IMR-90 (cell line): Measurements from ENCODE around the gene USP54. TPM values are rescaled to one million over a fixed set of nuclear protein-coding genes. Genes with fewer than 3 reads are reported as not detected.

Source experiments
- ATAC-seq: fragments of 200-7000 bp; cut with Tn5 transposase; 2 replicates; pipeline ENCODE4 v1.9.1; 2020; ENCODE audit warnings: low read depth, mild to moderate bottlenecking, moderate library complexity
- BruUV-seq: library from RNA; stranded (reverse); fragments of 400-500 nt; replicated peaks from 2 replicates; lab custom pipeline; 2021; lab: Mats Ljungman, UMichigan
- CTCF ChIA-PET: fragments of 300-600 bp; formaldehyde crosslinking; extraction: SDS; loops from one replicate; lab custom pipeline; 2021; ENCODE audit warnings: antibody characterized with exemption; lab: Yijun Ruan, JAX
- POLR2A ChIA-PET: fragments of 300-600 bp; sonication (Branson Sonifier 250); formaldehyde crosslinking; loops from one replicate; lab custom pipeline; 2022; ENCODE audit warnings: antibody characterized with exemption; ENCODE audit not compliant: unreplicated experiment; lab: Charles Lee
- DNase-seq: peaks from one replicate; pipeline ENCODE4 v3.0.0; 2013
- H2AFZ ChIP-seq: replicated peaks from 2 replicates; pipeline ENCODE3; 2013; ENCODE audit warnings: low read length, mild to moderate bottlenecking; ENCODE audit not compliant: poor library complexity
- H2AK5ac ChIP-seq: 2 replicates; pipeline ENCODE4 v1.6.1; 2013; ENCODE audit warnings: low read depth, low read length, inconsistent platforms
- H2AK9ac ChIP-seq: replicated peaks from 2 replicates; pipeline ENCODE3; 2013; ENCODE audit warnings: mild to moderate bottlenecking, low read depth, low read length, moderate library complexity; ENCODE audit not compliant: poor library complexity
- H2BK120ac ChIP-seq: 2 replicates; pipeline ENCODE4 v1.6.1; 2013; ENCODE audit warnings: low read depth, low read length, inconsistent platforms
- H2BK15ac ChIP-seq: 3 replicates; pipeline ENCODE4 v1.6.1; 2013; ENCODE audit warnings: low read depth, low read length, inconsistent platforms
- H2BK20ac ChIP-seq: 2 replicates; pipeline ENCODE4 v1.6.1; 2013; ENCODE audit warnings: low read depth, mild to moderate bottlenecking, inconsistent platforms, low read length, moderate library complexity
- H2BK5ac ChIP-seq: 2 replicates; pipeline ENCODE4 v1.6.1; 2013; ENCODE audit warnings: mild to moderate bottlenecking, low read depth, low read length, inconsistent platforms; ENCODE audit not compliant: poor library complexity, severe bottlenecking
- H3K14ac ChIP-seq: replicated peaks from 2 replicates; pipeline ENCODE4 v1.6.1; 2013; ENCODE audit warnings: low read depth, low read length, inconsistent platforms
- H3K18ac ChIP-seq: 2 replicates; pipeline ENCODE4 v1.6.1; 2013; ENCODE audit warnings: low read depth, low read length, control low read depth
- H3K23ac ChIP-seq: 2 replicates; pipeline ENCODE4 v1.6.1; 2013; ENCODE audit warnings: low read depth, low read length, inconsistent platforms
- H3K27ac ChIP-seq: 2 replicates; pipeline ENCODE4 v1.5.1; 2013; ENCODE audit warnings: mild to moderate bottlenecking, control low read depth, low read length; ENCODE audit not compliant: insufficient read depth
- H3K27me3 ChIP-seq: 2 replicates; pipeline ENCODE4 v1.6.1; 2013; ENCODE audit warnings: low read length; ENCODE audit not compliant: control insufficient read depth, insufficient read depth
- H3K36me3 ChIP-seq: 2 replicates; pipeline ENCODE4 v1.6.1; 2013; ENCODE audit warnings: low read length, mixed read lengths; ENCODE audit not compliant: control insufficient read depth, insufficient read depth
- H3K4ac ChIP-seq: 2 replicates; pipeline ENCODE4 v1.6.1; 2013; ENCODE audit warnings: low read depth, low read length, inconsistent platforms
- H3K4me1 ChIP-seq: 2 replicates; pipeline ENCODE4 v1.6.1; 2013; ENCODE audit warnings: low read length, mixed read lengths; ENCODE audit not compliant: control insufficient read depth, insufficient read depth
- H3K4me2 ChIP-seq: 2 replicates; pipeline ENCODE4 v1.6.1; 2013; ENCODE audit warnings: low read depth, mild to moderate bottlenecking, control low read depth, low read length, moderate library complexity
- H3K4me3 ChIP-seq: 2 replicates; pipeline ENCODE4 v1.5.1; 2013; ENCODE audit warnings: low read depth, mild to moderate bottlenecking, control low read depth, low read length, moderate library complexity; ENCODE audit not compliant: insufficient read depth
- H3K56ac ChIP-seq: 2 replicates; pipeline ENCODE4 v1.6.1; 2013; ENCODE audit warnings: low read length, inconsistent platforms; ENCODE audit not compliant: insufficient read depth; ENCODE audit errors: extremely low read depth
- H3K79me1 ChIP-seq, 2 experiments: 2 replicates each; pipeline ENCODE4 v1.6.1; 2013; ENCODE audit warnings: low read length in 2 of 2, inconsistent platforms in 1 of 2, low read depth in 1 of 2
- H3K9ac ChIP-seq: 2 replicates; pipeline ENCODE4 v1.6.1; 2013; ENCODE audit warnings: low read depth, low read length, control low read depth
- H3K9me1 ChIP-seq: 2 replicates; pipeline ENCODE4 v1.6.1; 2013; ENCODE audit warnings: low read length, inconsistent platforms; ENCODE audit not compliant: insufficient read depth
- H3K9me3 ChIP-seq: 2 replicates; pipeline ENCODE4 v1.6.1; 2013; ENCODE audit warnings: low read length; ENCODE audit not compliant: control insufficient read depth, insufficient read depth
- H4K20me1 ChIP-seq: 2 replicates; pipeline ENCODE4 v1.6.1; 2013; ENCODE audit warnings: low read length, inconsistent platforms; ENCODE audit not compliant: insufficient read depth
- H4K5ac ChIP-seq: 2 replicates; pipeline ENCODE4 v1.6.1; 2013; ENCODE audit warnings: mild to moderate bottlenecking, low read depth, low read length, control low read depth
- H4K8ac ChIP-seq, 2 experiments: 2 replicates each; pipeline ENCODE4 v1.6.1; 2013; ENCODE audit warnings: low read depth in 2 of 2, low read length in 2 of 2, control low read depth in 1 of 2, inconsistent platforms in 1 of 2
- H4K91ac ChIP-seq: 2 replicates; pipeline ENCODE4 v1.6.1; 2013; ENCODE audit warnings: low read depth, low read length, inconsistent platforms; ENCODE audit not compliant: insufficient read depth
- MXI1 ChIP-seq: IDR thresholded peaks from 2 replicates; pipeline ENCODE4 v1.6.1; 2012; ENCODE audit warnings: low read depth, mild to moderate bottlenecking, low read length, moderate library complexity, borderline replicate concordance
- NFE2L2 ChIP-seq: fragments of 150-350 bp; IDR thresholded peaks from 2 replicates; pipeline ENCODE4 v1.6.1; 2016; ENCODE audit warnings: low read depth, mild to moderate bottlenecking, low read length
- RAD21 ChIP-seq: IDR thresholded peaks from 2 replicates; pipeline ENCODE4 v1.6.1; 2012; ENCODE audit warnings: low read length, improper control_type of control experiment
- RCOR1 ChIP-seq: IDR thresholded peaks from 2 replicates; pipeline ENCODE4 v1.6.1; 2012; ENCODE audit warnings: mild to moderate bottlenecking, low read length, improper control_type of control experiment; ENCODE audit not compliant: insufficient replicate concordance
- RFX5 ChIP-seq: IDR thresholded peaks from 2 replicates; pipeline ENCODE4 v1.8.0; 2012; ENCODE audit warnings: low read depth, mild to moderate bottlenecking, low read length, moderate library complexity
- WGBS, 2 experiments: methylation state at CpG; one replicate each; pipeline versions ENCODE4 v1.1.5 to v1.1.7; 2013; ENCODE audit warnings: missing lambda C conversion rate in 2 of 2; ENCODE audit not compliant: insufficient read length in 1 of 2; ENCODE audit errors: extremely low coverage in 2 of 2; 5-methylcytosine and 5-hydroxymethylcytosine counted together
- dilution Hi-C: fragments of 300-500 bp; cut with HindIII; formaldehyde crosslinking; loops from one replicate; pipeline ENCODE4 v1.14.3; 2018; ENCODE audit warnings: low sequenced_read_pairs; ENCODE audit not compliant: unreplicated experiment
- in situ Hi-C: fragments of 300-500 bp; cut with MboI; formaldehyde crosslinking; loops from 3 replicates; pipeline ENCODE4 v1.14.3; 2019; ENCODE audit warnings: low sequenced_read_pairs, inconsistent platforms, mixed read lengths
- intact Hi-C: fragments of 100-400 bp; cut with micrococcal nuclease; formaldehyde crosslinking; loops from 2 replicates; pipeline ENCODE4 v1.10.0; 2022
- polyA plus RNA-seq, 3 experiments: library from polyadenylated mRNA; depleted of rRNA; stranded (reverse); fragments of >200 nt; gene quantifications; 2 replicates each; pipeline ENCODE4 v1.2.3, GENCODE V29; 2012; ENCODE audit warnings: low replicate concordance in 1 of 3
- total RNA-seq: library from RNA; depleted of rRNA; stranded (reverse); fragments of >200 nt; gene quantifications from 2 replicates; pipeline ENCODE4 v1.2.3, GENCODE V29; 2012
- TF ChIP-seq, protein P1 (sequence below): conservative IDR thresholded peaks from 2 replicates; pipeline ENCODE4 v1.5.1; 2012; ENCODE audit warnings: mild to moderate bottlenecking, low read depth, low read length, improper control_type of control experiment

The USP54 gene
- total and polyA plus RNA-seq, 2 of the 4 experiments (the other 2 are of a cell fraction): 4.0 to 7.9 TPM

DNA sequence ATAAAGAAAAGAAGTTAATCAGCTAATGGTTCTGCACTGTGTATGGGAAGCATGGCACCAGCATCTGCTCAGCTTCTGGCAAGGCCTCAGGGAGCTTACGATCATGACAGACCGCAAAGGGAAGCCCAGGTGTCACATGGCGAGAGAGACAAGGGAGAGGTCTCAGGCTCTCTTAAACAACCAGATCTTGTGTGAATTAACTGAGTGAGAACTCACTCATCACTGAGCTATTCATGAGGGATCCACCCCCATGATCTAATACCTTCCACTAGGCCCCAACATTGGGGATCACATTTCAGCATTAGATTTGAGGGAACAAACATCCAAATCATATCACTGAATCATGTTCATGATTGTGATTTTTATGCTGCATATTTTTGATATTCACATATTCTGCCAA lies 5.8 kb downstream of the USP54 start:
- Histone ChIP-seq H4K8ac (no peak overlapping the region), H3K4me2 (no peak overlapping the region), H3K9me1 (no peaks in the 10 kb centered on the region; the same call in 1 of the 2 replicates), H2AK5ac (no peak overlapping the region), H3K79me1 (peaks cover 0 to 6% of the 10 kb centered on the region in 2 experiments; a peak in 2 of 4 replicates), H2AK9ac (no peak overlapping the region), H2BK15ac (no peak overlapping the region; the same call in 2 of the 3 replicates), H3K23ac (no peak overlapping the region), H2BK20ac (no peak overlapping the region), H3K56ac (no peak overlapping the region), H2BK5ac (no peak overlapping the region), H4K20me1 (no peaks in the 10 kb centered on the region), H3K14ac (no peak overlapping the region), H4K91ac (no peak overlapping the region), H2AFZ (no peak overlapping the region), H3K4me3 (no peak overlapping the region), H2BK120ac (no peak overlapping the region), H3K18ac (no peak overlapping the region; the same call in 1 of the 2 replicates), H3K9me3 (peaks cover 3% of the 10 kb centered on the region), H3K27ac (no peak overlapping the region), H3K9ac (no peak overlapping the region), H4K5ac (no peak overlapping the region), H3K36me3 (no peaks in the 10 kb centered on the region), H3K4ac (no peak overlapping the region; the same call in 1 of the 2 replicates), H3K4me1 (peaks cover 6% of the 10 kb centered on the region), H3K27me3 (no peaks in the 10 kb centered on the region)
- no peak for ATAC-seq
- in situ Hi-C loops (no loop called here), intact Hi-C loops (no loop called here), dilution Hi-C loops (no loop called here)
- BruUV-seq: no TSS peak
- WGBS, 2 experiments: no CpG with 5 or more reads among the region's 3 CpGs
- DNase-seq: peak; percentile 28
- no peak for TF ChIP-seq MXI1
- no peak for TF ChIP-seq RCOR1
- no peak for TF ChIP-seq RAD21
- TF ChIP-seq, protein P1, sequence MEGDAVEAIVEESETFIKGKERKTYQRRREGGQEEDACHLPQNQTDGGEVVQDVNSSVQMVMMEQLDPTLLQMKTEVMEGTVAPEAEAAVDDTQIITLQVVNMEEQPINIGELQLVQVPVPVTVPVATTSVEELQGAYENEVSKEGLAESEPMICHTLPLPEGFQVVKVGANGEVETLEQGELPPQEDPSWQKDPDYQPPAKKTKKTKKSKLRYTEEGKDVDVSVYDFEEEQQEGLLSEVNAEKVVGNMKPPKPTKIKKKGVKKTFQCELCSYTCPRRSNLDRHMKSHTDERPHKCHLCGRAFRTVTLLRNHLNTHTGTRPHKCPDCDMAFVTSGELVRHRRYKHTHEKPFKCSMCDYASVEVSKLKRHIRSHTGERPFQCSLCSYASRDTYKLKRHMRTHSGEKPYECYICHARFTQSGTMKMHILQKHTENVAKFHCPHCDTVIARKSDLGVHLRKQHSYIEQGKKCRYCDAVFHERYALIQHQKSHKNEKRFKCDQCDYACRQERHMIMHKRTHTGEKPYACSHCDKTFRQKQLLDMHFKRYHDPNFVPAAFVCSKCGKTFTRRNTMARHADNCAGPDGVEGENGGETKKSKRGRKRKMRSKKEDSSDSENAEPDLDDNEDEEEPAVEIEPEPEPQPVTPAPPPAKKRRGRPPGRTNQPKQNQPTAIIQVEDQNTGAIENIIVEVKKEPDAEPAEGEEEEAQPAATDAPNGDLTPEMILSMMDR: no peak
- no peak for TF ChIP-seq NFE2L2
- TF ChIP-seq RFX5: no peak
- CTCF ChIA-PET: no interaction called here
- POLR2A ChIA-PET: no interaction called here
